ENCODE results near the gene MPRIP. TPM values are rescaled to one million over a fixed set of nuclear protein-coding genes. Genes with fewer than 3 reads are reported as not detected.
A peak's percentile ranks its signal among the peaks of the same experiment; 100 is the strongest.

The MPRIP gene
- polyA plus RNA-seq, 4 donors: 142 to 202 (median 173) TPM

DNA sequence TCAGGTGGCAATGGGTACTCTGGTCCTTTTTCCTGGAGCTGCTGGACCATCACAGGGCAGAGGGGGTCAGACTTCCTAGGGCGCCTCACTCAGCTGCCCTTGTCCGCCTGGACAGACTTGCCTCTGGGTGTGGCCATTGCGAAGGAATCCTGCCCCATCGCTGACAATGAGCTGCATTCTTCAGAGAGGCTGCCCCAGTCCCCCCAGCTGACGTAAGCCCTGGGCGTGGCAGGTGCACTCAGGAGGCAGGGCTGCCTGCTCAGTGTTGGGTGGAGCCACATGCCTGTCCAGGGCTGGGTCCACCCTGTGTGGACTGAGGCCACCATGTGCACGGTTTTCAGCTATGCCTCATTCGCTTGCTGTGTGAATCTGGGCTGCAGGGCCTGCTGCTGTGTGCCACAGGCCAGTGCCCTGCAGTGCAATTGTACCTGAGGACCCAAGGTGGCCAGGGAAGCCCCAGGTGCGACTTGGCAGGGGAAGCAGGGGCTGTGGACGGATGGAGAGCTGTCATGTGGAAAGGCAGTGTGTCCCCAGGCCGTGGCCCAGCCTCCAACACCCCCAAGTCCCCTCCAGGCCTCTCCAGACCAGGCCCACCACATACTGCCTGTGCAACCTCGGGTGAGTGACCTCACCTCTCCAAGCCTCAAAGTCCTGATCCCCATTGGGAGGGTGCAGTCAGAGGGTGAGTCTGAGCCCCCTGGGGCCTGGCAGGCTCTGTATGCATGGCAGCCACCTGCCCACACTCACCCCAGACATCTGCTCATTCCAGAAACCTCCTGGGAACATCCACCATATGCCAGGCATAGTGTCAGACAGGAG, 14.0 kb upstream of the MPRIP start:
- DNase-seq (ENCODE audit: low read depth in 4 of 4, low spot score in 2 of 4): no peak

GRCh38 chr17:17028878-17029535, 13.2 kb upstream of the MPRIP start:
- no peak for DNase-seq (ENCODE audit: low read depth in 4 of 4, low spot score in 2 of 4)

DNA sequence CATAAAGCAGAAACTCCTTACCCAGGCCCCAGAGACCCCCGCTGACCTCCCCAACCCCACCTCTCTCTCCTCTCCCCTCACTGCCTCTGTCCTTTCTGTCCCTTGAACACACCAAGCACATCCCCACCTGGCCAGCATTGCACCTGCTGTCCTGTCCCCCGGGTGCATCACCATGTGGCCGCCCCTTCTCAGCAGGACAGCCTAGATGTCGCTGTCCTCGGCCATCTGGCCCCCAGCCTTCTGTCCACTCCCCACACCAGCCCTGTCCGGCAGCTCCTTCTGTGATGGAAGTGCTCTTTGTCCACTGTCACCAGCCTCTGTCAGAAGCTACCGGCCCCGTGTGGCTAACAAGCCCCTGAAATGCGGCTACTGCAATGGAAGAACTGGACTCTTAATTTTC, 12.3 kb upstream of the MPRIP start:
- no peak for DNase-seq (ENCODE audit: low read depth in 4 of 4, low spot score in 2 of 4)

- no peak for DNase-seq (ENCODE audit: low read depth in 4 of 4, low spot score in 2 of 4)
Observed at GRCh38 chr17:17030515-17031211, 11.6 kb upstream of the MPRIP start.

- DNase-seq (ENCODE audit: low read depth in 4 of 4, low spot score in 2 of 4): no peak
Observed at GRCh38 chr17:17032131-17032692, 10.0 kb upstream of the MPRIP start.

GRCh38 chr17:17033466-17033865, 8.8 kb upstream of the MPRIP start:
- no peak for DNase-seq (ENCODE audit: low read depth in 4 of 4, low spot score in 2 of 4)

DNA sequence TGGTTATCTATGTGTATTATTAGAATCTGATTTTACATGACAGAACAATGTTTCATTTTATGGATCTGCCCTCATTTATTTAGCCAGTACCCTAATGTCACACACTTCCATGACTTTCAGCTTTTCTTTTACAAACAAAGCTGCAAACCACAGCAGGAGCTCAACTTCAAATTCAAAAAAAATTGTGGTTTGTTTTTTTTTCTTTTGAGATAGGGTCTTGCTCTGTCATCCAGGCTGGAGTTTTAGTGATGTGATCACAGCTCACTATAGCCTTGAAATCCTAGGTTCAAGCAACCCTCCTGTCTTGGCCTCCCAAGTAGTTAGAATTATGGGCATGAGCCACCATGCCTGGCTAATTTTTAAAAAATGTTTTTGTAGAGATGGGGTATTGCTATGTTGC, 8.2 kb upstream of the MPRIP start:
- no peak for DNase-seq (ENCODE audit: low read depth in 4 of 4, low spot score in 2 of 4)

DNA sequence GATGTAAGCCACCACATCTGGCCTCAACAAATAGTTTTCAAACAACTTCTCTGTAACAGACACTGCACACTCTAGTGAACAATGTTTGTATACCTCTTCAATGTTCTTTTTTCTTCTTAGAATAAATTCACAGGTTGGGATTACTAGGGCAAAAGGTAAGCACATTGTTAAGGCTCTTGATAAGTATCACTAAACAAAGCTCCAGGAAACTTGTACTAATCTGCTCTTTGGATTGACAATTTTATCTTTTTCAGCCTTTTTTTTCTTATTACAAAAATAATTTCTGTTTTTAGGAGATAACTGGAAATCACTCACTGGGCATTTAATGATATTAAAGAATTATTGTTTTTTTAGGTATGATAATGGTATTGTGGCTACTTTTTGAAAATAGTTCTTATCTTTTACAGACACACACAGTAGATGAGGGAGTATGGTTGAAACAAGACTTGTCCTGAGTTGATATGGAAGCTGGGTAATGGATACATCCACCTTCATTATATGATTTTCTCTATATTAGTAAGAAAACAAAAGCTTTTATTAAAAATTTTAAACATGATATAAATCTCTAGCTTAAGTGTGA, 7.7 kb upstream of the MPRIP start:
- DNase-seq (ENCODE audit: low read depth in 4 of 4, low spot score in 2 of 4): no peak

- DNase-seq (ENCODE audit: low read depth in 4 of 4, low spot score in 2 of 4): no peak
Observed at GRCh38 chr17:17035490-17035889, 6.8 kb upstream of the MPRIP start.

- DNase-seq (ENCODE audit: low read depth in 4 of 4, low spot score in 2 of 4): no peak
Observed at GRCh38 chr17:17035920-17036523, 6.2 kb upstream of the MPRIP start.

- DNase-seq (ENCODE audit: low read depth in 4 of 4, low spot score in 2 of 4): no peak
Observed at GRCh38 chr17:17036524-17036998, 5.7 kb upstream of the MPRIP start.

GRCh38 chr17:17039911-17040310, 2.3 kb upstream of the MPRIP start:
- no peak for DNase-seq (ENCODE audit: low read depth in 4 of 4, low spot score in 2 of 4)

GRCh38 chr17:17041018-17041521, 1.2 kb upstream of the MPRIP start:
- DNase-seq (ENCODE audit: low read depth in 4 of 4, low spot score in 2 of 4): no peak

GRCh38 chr17:17041571-17042383, 480 bp upstream of the MPRIP start:
- peak; percentile 69 to 96 (median 91) for DNase-seq (ENCODE audit: low read depth in 4 of 4, low spot score in 2 of 4)

DNA sequence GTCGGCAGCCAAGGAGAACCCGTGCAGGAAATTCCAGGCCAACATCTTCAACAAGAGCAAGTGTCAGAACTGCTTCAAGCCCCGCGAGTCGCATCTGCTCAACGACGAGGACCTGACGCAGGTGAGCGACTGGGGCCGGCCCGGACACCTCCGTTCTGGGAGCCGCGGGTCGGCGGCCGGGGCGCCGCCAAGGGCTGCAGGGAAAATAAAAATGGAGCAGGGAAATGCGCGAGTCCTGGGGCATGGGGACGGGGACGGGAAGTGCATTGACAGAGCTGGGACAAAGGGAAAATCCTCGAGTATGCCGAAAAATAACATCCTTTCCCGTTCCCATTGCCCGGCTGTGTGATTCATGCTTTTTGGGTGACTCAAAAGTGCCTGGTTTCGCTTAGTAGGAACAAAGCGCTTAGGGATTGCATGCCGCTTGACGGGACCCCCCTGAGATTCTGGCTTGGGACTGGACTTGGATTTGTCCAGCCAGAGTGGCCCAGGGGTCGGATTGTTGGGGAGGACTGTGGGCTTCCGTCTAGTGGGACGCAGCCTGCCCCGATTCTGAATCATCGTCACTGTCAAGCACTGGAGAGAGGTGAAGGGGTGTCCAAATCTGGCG, 699 bp downstream of the MPRIP start:
- no peak for DNase-seq (ENCODE audit: low read depth in 4 of 4, low spot score in 2 of 4)

DNA sequence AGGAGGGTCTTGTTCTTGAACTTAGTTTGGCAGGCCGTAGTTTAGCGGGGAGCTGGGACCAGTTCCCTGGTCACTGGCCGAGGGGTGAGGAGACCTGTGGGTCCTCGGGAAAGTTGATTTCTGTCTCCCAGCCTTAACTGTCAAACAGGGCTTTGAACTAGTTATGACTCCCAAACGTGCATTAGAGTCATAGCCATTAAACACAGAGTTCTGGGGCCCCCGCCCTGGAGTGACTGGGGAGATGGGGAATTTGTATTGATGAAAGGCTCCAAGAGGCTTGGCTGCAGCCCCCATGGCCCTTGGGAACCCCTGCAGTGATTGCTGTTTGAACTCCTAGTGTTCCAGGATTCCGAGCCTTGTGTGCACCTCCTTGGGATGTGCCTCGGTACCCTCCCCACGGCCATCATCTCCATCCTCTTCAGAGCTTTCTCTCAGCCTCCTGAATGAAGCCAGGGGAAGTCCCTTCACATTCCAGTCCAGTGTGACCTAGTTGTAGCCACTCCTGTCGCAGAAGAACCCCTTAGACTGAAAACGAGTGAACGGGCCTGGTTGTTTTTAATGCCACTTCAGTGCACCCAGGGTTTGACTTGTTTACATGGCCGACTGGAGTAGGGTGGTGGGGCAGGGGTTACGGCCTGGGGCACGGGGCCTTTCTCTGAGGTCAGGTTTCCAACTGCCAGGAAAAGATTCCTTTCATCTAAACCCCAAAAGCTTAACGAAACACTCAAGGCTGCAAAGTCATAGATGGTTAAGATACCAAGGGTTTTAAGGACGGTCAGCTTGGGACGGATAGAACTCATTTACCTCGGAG, 1.4 kb downstream of the MPRIP start:
- DNase-seq (ENCODE audit: low read depth in 4 of 4, low spot score in 2 of 4): no peak

DNA sequence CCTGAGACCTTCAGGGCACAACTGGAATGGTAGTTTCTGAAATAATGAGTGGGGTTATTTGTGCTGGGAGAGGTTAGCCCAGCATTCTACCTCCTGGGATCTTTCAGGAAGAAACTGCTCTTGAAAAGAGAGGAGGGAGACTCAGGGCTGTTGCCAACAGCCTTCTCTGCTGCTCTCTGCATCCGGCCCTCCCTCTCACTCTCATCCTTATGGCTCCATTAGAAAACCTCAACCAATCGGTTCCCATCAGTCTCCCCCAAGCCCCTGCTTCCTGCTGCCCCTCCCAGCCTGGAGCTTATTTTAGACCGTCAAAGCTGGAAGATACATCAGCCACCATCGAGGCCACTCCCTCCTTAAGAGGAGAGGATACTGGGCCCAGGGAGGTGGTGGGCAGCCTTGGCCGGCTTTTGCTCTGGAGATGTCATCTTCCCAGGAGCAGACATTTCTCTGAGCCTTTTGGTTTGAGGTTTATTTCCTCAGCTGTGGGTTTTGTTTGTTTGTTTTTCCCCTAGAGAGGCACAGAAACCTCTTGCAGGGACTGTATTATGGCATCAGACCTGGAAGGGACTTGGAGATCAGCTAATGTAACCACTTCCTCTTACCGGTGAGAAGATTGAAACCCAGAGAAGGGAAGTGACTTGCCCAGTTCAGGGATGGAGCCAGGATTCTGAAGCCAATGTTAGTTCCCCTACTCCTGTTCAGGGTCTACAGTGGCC, 2.7 kb downstream of the MPRIP start:
- peak in 1 of 4 donors; percentile 32 for DNase-seq (ENCODE audit: low read depth in 4 of 4, low spot score in 2 of 4)
